Brain microvascular endothelial cell (primary cell): ENCODE measurements around the gene AMHR2.
A peak's percentile ranks its signal among the peaks of the same experiment; 100 is the strongest.

Source experiments
- DNase-seq: peaks from one replicate; pipeline ENCODE4 v3.0.0-alpha.2; 2020
- H3K27ac ChIP-seq: fragments of 250-450 bp; sonication (Bioruptor Pico); 2 replicates; pipeline ENCODE4 v1.5.1; 2020; ENCODE audit warnings: mild to moderate bottlenecking, moderate library complexity
- H3K27me3 ChIP-seq: fragments of 250-450 bp; sonication (Bioruptor Pico); replicated peaks from 2 replicates; pipeline ENCODE4 v1.5.1; 2020; ENCODE audit warnings: mild to moderate bottlenecking
- H3K36me3 ChIP-seq: fragments of 250-450 bp; sonication (Bioruptor Pico); replicated peaks from 2 replicates; pipeline ENCODE4 v1.5.1; 2020; ENCODE audit warnings: mild to moderate bottlenecking
- H3K4me3 ChIP-seq: 2 replicates; pipeline ENCODE4 v1.5.1; 2011; ENCODE audit warnings: low read depth, mild to moderate bottlenecking, control low read depth, low read length, moderate library complexity
- in situ Hi-C: cut with HindIII; loops from 2 replicates; pipeline ENCODE4 v1.10.0; 2017; ENCODE audit warnings: low sequenced_read_pairs, low pct_ligation_motif_present
- TF ChIP-seq, protein P1 (sequence below): IDR thresholded peaks from 2 replicates; pipeline ENCODE4 v1.5.1; 2011; ENCODE audit warnings: low read depth, mild to moderate bottlenecking, moderate library complexity, low read length, control low read depth, inconsistent platforms; ENCODE audit errors: missing control alignments

Gene AMHR2

DNA sequence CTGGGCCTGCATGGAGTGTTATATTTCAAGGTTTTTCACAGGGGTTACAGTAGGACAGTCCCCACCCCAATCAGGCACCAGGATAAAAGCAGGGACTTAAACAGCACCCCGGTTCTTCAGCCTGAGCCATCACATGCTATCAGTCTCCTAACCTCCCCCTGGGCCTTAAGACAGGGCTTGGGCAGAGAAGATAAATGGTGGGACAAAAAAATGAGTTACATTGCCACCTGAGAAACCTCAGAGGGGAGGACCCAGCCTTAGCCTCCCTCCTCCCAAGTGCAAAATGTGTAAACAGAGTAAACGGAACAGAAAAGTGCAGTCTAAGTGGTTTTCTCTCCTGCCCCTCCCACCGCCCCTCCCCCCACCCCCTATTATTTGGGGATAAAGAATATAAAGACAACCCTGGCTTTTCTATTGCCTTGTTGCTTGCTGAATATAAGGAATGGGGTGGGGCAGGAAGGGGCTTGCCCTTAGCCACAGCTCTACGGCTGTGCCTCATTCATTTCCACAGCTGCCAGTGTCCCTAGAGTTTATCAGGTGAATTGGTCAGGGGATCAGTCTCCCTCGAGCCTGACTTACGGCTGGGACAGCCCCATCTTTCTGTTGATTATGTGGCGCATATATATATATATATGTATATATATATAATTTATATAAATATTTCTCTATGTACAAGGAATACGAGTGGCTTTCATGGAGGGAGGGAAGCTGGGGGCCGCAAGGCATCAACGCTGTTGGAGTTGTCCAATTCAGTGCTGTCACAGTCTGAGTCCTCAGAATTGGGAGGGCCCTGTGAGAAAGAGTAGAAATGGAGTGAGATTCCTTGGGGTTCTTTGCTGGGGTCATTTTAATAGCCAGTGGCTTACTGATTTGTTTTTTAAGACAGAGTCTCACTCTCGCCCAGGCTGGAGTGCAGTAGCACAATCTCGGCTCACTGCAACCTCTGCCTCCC lies 57.1 kb downstream of the AMHR2 start:
- peaks cover 91% of the 10 kb centered on the region for H3K36me3 ChIP-seq

More for the DNA sequence above, 57.1 kb downstream of the AMHR2 start:
- Histone ChIP-seq H3K27ac (peak overlapping the region; percentile 11), H3K4me3 (no peak overlapping the region), H3K27me3 (no peaks in the 10 kb centered on the region)
- no peak for DNase-seq
- TF ChIP-seq, protein P1, sequence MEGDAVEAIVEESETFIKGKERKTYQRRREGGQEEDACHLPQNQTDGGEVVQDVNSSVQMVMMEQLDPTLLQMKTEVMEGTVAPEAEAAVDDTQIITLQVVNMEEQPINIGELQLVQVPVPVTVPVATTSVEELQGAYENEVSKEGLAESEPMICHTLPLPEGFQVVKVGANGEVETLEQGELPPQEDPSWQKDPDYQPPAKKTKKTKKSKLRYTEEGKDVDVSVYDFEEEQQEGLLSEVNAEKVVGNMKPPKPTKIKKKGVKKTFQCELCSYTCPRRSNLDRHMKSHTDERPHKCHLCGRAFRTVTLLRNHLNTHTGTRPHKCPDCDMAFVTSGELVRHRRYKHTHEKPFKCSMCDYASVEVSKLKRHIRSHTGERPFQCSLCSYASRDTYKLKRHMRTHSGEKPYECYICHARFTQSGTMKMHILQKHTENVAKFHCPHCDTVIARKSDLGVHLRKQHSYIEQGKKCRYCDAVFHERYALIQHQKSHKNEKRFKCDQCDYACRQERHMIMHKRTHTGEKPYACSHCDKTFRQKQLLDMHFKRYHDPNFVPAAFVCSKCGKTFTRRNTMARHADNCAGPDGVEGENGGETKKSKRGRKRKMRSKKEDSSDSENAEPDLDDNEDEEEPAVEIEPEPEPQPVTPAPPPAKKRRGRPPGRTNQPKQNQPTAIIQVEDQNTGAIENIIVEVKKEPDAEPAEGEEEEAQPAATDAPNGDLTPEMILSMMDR: no peak
- in situ Hi-C loops: no loop called here
